C4-2B (cell line): ENCODE data around the gene TAC3.

ENCODE experiments used
- H3K27ac ChIP-seq: fragments of 450-650 bp; 2 replicates; pipeline ENCODE4 v1.5.1; 2017
- ZFX ChIP-seq: fragments of 450-650 bp; IDR thresholded peaks from 2 replicates; pipeline ENCODE4 v1.6.1; 2017
- TF ChIP-seq, protein P1 (sequence below): fragments of 450-650 bp; conservative IDR thresholded peaks from 2 replicates; pipeline ENCODE4 v1.5.1; 2017; ENCODE audit warnings: mild to moderate bottlenecking

TAC3 gene

GRCh38 chr12:56993346-56993745, 23.0 kb downstream of the TAC3 start:
- no peak overlapping the region for H3K27ac ChIP-seq
- TF ChIP-seq, protein P1, sequence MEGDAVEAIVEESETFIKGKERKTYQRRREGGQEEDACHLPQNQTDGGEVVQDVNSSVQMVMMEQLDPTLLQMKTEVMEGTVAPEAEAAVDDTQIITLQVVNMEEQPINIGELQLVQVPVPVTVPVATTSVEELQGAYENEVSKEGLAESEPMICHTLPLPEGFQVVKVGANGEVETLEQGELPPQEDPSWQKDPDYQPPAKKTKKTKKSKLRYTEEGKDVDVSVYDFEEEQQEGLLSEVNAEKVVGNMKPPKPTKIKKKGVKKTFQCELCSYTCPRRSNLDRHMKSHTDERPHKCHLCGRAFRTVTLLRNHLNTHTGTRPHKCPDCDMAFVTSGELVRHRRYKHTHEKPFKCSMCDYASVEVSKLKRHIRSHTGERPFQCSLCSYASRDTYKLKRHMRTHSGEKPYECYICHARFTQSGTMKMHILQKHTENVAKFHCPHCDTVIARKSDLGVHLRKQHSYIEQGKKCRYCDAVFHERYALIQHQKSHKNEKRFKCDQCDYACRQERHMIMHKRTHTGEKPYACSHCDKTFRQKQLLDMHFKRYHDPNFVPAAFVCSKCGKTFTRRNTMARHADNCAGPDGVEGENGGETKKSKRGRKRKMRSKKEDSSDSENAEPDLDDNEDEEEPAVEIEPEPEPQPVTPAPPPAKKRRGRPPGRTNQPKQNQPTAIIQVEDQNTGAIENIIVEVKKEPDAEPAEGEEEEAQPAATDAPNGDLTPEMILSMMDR = no peak
- no peak for TF ChIP-seq ZFX

- peak overlapping the region; percentile 35 for H3K27ac ChIP-seq
- TF ChIP-seq ZFX = no peak
- TF ChIP-seq, protein P1 = no peak
Observed at GRCh38 chr12:56991319-56992246, 24.7 kb downstream of the TAC3 start.

GRCh38 chr12:56990648-56991318, 25.5 kb downstream of the TAC3 start:
- peak overlapping the region; percentile 35 for H3K27ac ChIP-seq
- TF ChIP-seq ZFX = no peak
- TF ChIP-seq, protein P1 = no peak

GRCh38 chr12:56989861-56990610, 26.3 kb downstream of the TAC3 start:
- no peak for TF ChIP-seq ZFX
- TF ChIP-seq, protein P1 = no peak
- no peak overlapping the region for H3K27ac ChIP-seq

DNA sequence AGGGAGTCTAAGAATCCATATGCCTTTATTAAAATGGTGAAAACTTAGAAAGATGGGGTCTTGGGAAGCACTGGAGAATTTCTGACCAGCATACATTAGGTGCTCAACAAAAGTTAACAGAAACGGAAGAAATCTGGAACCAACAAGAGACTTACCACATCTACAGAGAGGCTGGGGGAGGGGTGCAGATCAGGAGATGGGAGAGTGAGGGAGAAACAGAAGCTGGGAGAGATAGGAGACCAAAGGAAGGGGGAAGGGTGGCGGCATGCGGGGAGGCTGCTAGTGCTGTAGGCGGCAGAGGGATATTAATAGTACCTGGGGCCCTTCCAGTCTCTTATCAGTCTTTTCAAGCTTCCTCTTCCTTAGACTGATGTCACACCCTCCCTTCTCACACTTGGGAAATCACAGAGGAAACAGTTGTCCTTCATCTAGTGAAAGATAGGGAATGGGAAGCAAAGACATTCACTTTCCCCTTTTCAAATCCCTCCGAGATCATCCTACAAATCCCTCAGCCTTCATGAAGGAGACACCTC, 28.1 kb downstream of the TAC3 start:
- H3K27ac ChIP-seq = no peak overlapping the region
- TF ChIP-seq ZFX = no peak
- TF ChIP-seq, protein P1 = no peak

- TF ChIP-seq ZFX = no peak
- TF ChIP-seq, protein P1 = peak; percentile 98
- peak overlapping the region; percentile 68 for H3K27ac ChIP-seq
Observed at GRCh38 chr12:56987551-56988053, 28.7 kb downstream of the TAC3 start.
